ENCODE data around the gene CCDC34.

- TF ChIP-seq CTCF (IDR thresholded peaks at IDR 0.05; ENCODE audit: low read length): no peak
- TF ChIP-seq EZH2 (IDR thresholded peaks at IDR 0.05; ENCODE audit: borderline replicate concordance, low read length): no peak
Measured at GRCh38 chr11:27388869-27389268, 25.9 kb upstream of the CCDC34 start.

Measured in OCI-LY1 (cell line).